GM23338 (cell line): Measurements from ENCODE around the gene PIK3C3. TPM values are rescaled to one million over a fixed set of nuclear protein-coding genes. Genes with fewer than 3 reads are reported as not detected.

Experiments
- ATAC-seq: fragments of 200-7000 bp; cut with Tn5 transposase; 3 replicates; pipeline ENCODE4 v1.9.1; 2020
- DNase-seq: peaks from one replicate; pipeline ENCODE4 v3.0.0-alpha.2; 2015; ENCODE audit warnings: low spot score
- H2AFZ ChIP-seq: fragments of 200-600 bp; sonication (generic); 2 replicates; pipeline ENCODE4 v1.8.0; 2016; ENCODE audit warnings: antibody characterized with exemption, mild to moderate bottlenecking, moderate library complexity
- H3F3A ChIP-seq: fragments of 200-600 bp; sonication (generic); replicated peaks from 2 replicates; pipeline ENCODE4 v1.8.0; 2017; ENCODE audit warnings: antibody characterized with exemption, mixed run types, low read depth
- H3K27ac ChIP-seq: fragments of 200-600 bp; sonication (generic); 2 replicates; pipeline ENCODE4 v1.6.1; 2016; ENCODE audit warnings: low read depth
- H3K27me3 ChIP-seq: fragments of 200-600 bp; sonication (generic); 2 replicates; pipeline ENCODE4 v1.8.0; 2016; ENCODE audit warnings: mild to moderate bottlenecking, mixed run types, moderate library complexity; ENCODE audit not compliant: insufficient read depth
- H3K36me3 ChIP-seq: fragments of 200-600 bp; sonication (generic); 2 replicates; pipeline ENCODE4 v1.8.0; 2016; ENCODE audit warnings: mild to moderate bottlenecking; ENCODE audit not compliant: insufficient read depth
- H3K4me1 ChIP-seq: fragments of 200-600 bp; sonication (generic); 2 replicates; pipeline ENCODE4 v1.8.0; 2016; ENCODE audit warnings: mild to moderate bottlenecking, moderate library complexity; ENCODE audit not compliant: insufficient read depth
- H3K4me2 ChIP-seq: fragments of 200-600 bp; sonication (generic); 2 replicates; pipeline ENCODE4 v1.7.1; 2017; ENCODE audit warnings: mixed run types
- H3K4me3 ChIP-seq: fragments of 200-600 bp; sonication (generic); 2 replicates; pipeline ENCODE4 v1.6.1; 2016; ENCODE audit warnings: mixed run types
- H3K79me2 ChIP-seq: fragments of 200-600 bp; sonication (generic); replicated peaks from 2 replicates; pipeline ENCODE4 v1.8.0; 2017; ENCODE audit warnings: mild to moderate bottlenecking; ENCODE audit not compliant: insufficient read depth
- H3K9me2 ChIP-seq: fragments of 200-600 bp; sonication (generic); 2 replicates; pipeline ENCODE4 v1.8.0; 2017; ENCODE audit not compliant: insufficient read depth
- H4K20me1 ChIP-seq: fragments of 200-600 bp; sonication (generic); replicated peaks from 2 replicates; pipeline ENCODE4 v1.8.0; 2017; ENCODE audit warnings: mild to moderate bottlenecking; ENCODE audit not compliant: insufficient read depth
- H3K27ac Mint-ChIP-seq: 2 replicates; pipeline ENCODE4 v1.8.0; 2020; ENCODE audit warnings: inconsistent platforms, mild to moderate bottlenecking, moderate library complexity, mixed read lengths
- H3K27me3 Mint-ChIP-seq: 3 replicates; pipeline ENCODE4 v1.8.0; 2022; ENCODE audit warnings: low read depth, mild to moderate bottlenecking, moderate library complexity, mixed read lengths, inconsistent platforms; ENCODE audit not compliant: insufficient read depth, poor library complexity
- H3K36me3 Mint-ChIP-seq: 3 replicates; pipeline ENCODE4 v1.8.0; 2021; ENCODE audit warnings: low read depth, mild to moderate bottlenecking, inconsistent platforms, moderate library complexity, mixed read lengths
- H3K4me1 Mint-ChIP-seq: 3 replicates; pipeline ENCODE4 v1.8.0; 2020; ENCODE audit warnings: mild to moderate bottlenecking, inconsistent platforms, mixed read lengths
- H3K4me3 Mint-ChIP-seq: 3 replicates; pipeline ENCODE4 v1.8.0; 2021; ENCODE audit warnings: moderate library complexity, mild to moderate bottlenecking, inconsistent platforms, mixed read lengths
- H3K9me3 Mint-ChIP-seq: 3 replicates; pipeline ENCODE4 v1.8.0; 2020; ENCODE audit warnings: moderate library complexity, mild to moderate bottlenecking, inconsistent platforms, mixed read lengths
- CREB1 ChIP-seq: fragments of 250-450 bp; sonication (Bioruptor Pico); IDR thresholded peaks from 2 replicates; pipeline ENCODE4 v1.5.0; 2020; ENCODE audit warnings: low read depth, mild to moderate bottlenecking, moderate library complexity
- ETS1 ChIP-seq: IDR thresholded peaks from 2 replicates; pipeline ENCODE4 v1.6.1; 2016; ENCODE audit warnings: antibody characterized with exemption
- EZH2 ChIP-seq: fragments of 200-600 bp; sonication (generic); IDR thresholded peaks from one replicate; pipeline ENCODE4 v1.8.0; 2017; ENCODE audit warnings: antibody characterized with exemption, mild to moderate bottlenecking, low read depth; ENCODE audit not compliant: unreplicated experiment
- EZH2phosphoT487 ChIP-seq: fragments of 200-600 bp; sonication (generic); IDR thresholded peaks from one replicate; pipeline ENCODE4 v1.8.1; 2018; ENCODE audit warnings: antibody characterized with exemption; ENCODE audit not compliant: unreplicated experiment
- JUNB ChIP-seq: IDR thresholded peaks from one replicate; pipeline ENCODE4 v1.6.1; 2016; ENCODE audit warnings: antibody characterized with exemption; ENCODE audit not compliant: unreplicated experiment
- NANOG ChIP-seq: IDR thresholded peaks from 2 replicates; pipeline ENCODE4 v1.6.1; 2016; ENCODE audit warnings: antibody characterized with exemption, borderline replicate concordance
- POLR2AphosphoS5 ChIP-seq: IDR thresholded peaks from 2 replicates; pipeline ENCODE4 v1.6.1; 2016; ENCODE audit warnings: antibody characterized with exemption, low read depth
- STAT1 ChIP-seq: IDR thresholded peaks from one replicate; pipeline ENCODE4 v1.6.1; 2016; ENCODE audit warnings: antibody characterized with exemption; ENCODE audit not compliant: unreplicated experiment
- ZNF114 ChIP-seq: fragments of 250-450 bp; sonication (Bioruptor Pico); IDR thresholded peaks from 2 replicates; pipeline ENCODE4 v1.5.0; 2020; ENCODE audit warnings: mild to moderate bottlenecking, moderate library complexity
- ZNF331 ChIP-seq: fragments of 250-450 bp; sonication (Bioruptor Pico); IDR thresholded peaks from 2 replicates; pipeline ENCODE4 v1.5.0; 2020; ENCODE audit warnings: low read depth, mild to moderate bottlenecking, moderate library complexity
- polyA plus RNA-seq: library from polyadenylated mRNA; unstranded; fragments of >200 nt; fragmentation: Nextera tagmentation; extraction: Ambion mirVana; gene quantifications from 2 replicates; pipeline ENCODE4 v1.2.1, GENCODE V29; 2016
- total RNA-seq: library from RNA; depleted of rRNA; stranded (reverse); fragments of >200 nt; shearing (Covaris generic); gene quantifications from 2 replicates; pipeline ENCODE4 v1.2.3, GENCODE V29; 2014
- TF ChIP-seq, protein P1 (sequence below): fragments of 250-450 bp; sonication (Bioruptor Pico); IDR thresholded peaks from 2 replicates; pipeline ENCODE4 v1.5.0; 2020; ENCODE audit warnings: mild to moderate bottlenecking, moderate library complexity
- TF ChIP-seq, protein P2 (sequence below), 2 experiments: fragments of 200-600 bp in 1 of 2; sonication (generic) in 1 of 2; conservative IDR thresholded peaks; 2 replicates each; pipeline versions ENCODE4 v1.5.1 to v1.6.1; 2016 to 2017; ENCODE audit warnings: antibody characterized with exemption in 2 of 2, low read depth in 2 of 2, mild to moderate bottlenecking in 2 of 2, moderate library complexity in 1 of 2
- TF ChIP-seq, protein P3 (sequence below): IDR thresholded peaks from one replicate; pipeline ENCODE4 v1.6.1; 2018; ENCODE audit warnings: antibody characterized with exemption; ENCODE audit not compliant: unreplicated experiment

The PIK3C3 gene
- total and polyA plus RNA-seq, 2 experiments from 2014 or later: 25.9 to 35.4 TPM

- Mint-ChIP-seq H3K36me3 (no peaks in the 10 kb centered on the region), H3K9me3 (no peaks in the 10 kb centered on the region; the same call in 2 of the 3 replicates), H3K4me3 (no peak overlapping the region), H3K27ac (no peak overlapping the region), H3K27me3 (no peaks in the 10 kb centered on the region), H3K4me1 (no peaks in the 10 kb centered on the region)
- H3K4me2 ChIP-seq: no peak overlapping the region
- DNase-seq (no peak), ATAC-seq (no peak)
- H3K9me2 ChIP-seq: peaks cover 8% of the 10 kb centered on the region; the same call in 1 of the 2 replicates
- H3K27ac ChIP-seq: no peak overlapping the region
- no peaks in the 10 kb centered on the region for H3K79me2 ChIP-seq
- no peak overlapping the region for H3K4me3 ChIP-seq
- no peaks in the 10 kb centered on the region for H3K36me3 ChIP-seq
- H3F3A ChIP-seq: no peaks in the 10 kb centered on the region
- H3K27me3 ChIP-seq: no peaks in the 10 kb centered on the region
- H2AFZ ChIP-seq: no peak overlapping the region
- H3K4me1 ChIP-seq: no peaks in the 10 kb centered on the region
- H4K20me1 ChIP-seq: 0 out of 2 replicates have a peak, but pooled peaks cover 3% of the 10 kb centered on the region
- no peak for TF ChIP-seq POLR2AphosphoS5
- TF ChIP-seq EZH2phosphoT487: no peak
- TF ChIP-seq CREB1 (CRISPR knock-in tag): no peak
- TF ChIP-seq STAT1: no peak
- TF ChIP-seq NANOG: no peak
- no peak for TF ChIP-seq ZNF114 (CRISPR knock-in tag)
- TF ChIP-seq, protein P1, sequence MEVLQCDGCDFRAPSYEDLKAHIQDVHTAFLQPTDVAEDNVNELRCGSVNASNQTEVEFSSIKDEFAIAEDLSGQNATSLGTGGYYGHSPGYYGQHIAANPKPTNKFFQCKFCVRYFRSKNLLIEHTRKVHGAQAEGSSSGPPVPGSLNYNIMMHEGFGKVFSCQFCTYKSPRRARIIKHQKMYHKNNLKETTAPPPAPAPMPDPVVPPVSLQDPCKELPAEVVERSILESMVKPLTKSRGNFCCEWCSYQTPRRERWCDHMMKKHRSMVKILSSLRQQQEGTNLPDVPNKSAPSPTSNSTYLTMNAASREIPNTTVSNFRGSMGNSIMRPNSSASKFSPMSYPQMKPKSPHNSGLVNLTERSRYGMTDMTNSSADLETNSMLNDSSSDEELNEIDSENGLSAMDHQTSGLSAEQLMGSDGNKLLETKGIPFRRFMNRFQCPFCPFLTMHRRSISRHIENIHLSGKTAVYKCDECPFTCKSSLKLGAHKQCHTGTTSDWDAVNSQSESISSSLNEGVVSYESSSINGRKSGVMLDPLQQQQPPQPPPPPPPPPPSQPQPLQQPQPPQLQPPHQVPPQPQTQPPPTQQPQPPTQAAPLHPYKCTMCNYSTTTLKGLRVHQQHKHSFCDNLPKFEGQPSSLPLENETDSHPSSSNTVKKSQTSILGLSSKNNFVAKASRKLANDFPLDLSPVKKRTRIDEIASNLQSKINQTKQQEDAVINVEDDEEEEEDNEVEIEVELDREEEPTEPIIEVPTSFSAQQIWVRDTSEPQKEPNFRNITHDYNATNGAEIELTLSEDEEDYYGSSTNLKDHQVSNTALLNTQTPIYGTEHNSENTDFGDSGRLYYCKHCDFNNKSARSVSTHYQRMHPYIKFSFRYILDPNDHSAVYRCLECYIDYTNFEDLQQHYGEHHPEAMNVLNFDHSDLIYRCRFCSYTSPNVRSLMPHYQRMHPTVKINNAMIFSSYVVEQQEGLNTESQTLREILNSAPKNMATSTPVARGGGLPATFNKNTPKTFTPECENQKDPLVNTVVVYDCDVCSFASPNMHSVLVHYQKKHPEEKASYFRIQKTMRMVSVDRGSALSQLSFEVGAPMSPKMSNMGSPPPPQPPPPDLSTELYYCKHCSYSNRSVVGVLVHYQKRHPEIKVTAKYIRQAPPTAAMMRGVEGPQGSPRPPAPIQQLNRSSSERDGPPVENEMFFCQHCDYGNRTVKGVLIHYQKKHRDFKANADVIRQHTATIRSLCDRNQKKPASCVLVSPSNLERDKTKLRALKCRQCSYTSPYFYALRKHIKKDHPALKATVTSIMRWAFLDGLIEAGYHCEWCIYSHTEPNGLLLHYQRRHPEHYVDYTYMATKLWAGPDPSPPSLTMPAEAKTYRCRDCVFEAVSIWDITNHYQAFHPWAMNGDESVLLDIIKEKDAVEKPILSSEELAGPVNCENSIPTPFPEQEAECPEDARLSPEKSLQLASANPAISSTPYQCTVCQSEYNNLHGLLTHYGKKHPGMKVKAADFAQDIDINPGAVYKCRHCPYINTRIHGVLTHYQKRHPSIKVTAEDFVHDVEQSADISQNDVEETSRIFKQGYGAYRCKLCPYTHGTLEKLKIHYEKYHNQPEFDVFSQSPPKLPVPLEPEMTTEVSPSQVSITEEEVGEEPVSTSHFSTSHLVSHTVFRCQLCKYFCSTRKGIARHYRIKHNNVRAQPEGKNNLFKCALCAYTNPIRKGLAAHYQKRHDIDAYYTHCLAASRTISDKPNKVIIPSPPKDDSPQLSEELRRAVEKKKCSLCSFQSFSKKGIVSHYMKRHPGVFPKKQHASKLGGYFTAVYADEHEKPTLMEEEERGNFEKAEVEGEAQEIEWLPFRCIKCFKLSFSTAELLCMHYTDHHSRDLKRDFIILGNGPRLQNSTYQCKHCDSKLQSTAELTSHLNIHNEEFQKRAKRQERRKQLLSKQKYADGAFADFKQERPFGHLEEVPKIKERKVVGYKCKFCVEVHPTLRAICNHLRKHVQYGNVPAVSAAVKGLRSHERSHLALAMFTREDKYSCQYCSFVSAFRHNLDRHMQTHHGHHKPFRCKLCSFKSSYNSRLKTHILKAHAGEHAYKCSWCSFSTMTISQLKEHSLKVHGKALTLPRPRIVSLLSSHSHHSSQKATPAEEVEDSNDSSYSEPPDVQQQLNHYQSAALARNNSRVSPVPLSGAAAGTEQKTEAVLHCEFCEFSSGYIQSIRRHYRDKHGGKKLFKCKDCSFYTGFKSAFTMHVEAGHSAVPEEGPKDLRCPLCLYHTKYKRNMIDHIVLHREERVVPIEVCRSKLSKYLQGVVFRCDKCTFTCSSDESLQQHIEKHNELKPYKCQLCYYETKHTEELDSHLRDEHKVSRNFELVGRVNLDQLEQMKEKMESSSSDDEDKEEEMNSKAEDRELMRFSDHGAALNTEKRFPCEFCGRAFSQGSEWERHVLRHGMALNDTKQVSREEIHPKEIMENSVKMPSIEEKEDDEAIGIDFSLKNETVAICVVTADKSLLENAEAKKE (CRISPR knock-in tag): no peak
- TF ChIP-seq ZNF331 (CRISPR knock-in tag): no peak
- TF ChIP-seq, protein P2, sequence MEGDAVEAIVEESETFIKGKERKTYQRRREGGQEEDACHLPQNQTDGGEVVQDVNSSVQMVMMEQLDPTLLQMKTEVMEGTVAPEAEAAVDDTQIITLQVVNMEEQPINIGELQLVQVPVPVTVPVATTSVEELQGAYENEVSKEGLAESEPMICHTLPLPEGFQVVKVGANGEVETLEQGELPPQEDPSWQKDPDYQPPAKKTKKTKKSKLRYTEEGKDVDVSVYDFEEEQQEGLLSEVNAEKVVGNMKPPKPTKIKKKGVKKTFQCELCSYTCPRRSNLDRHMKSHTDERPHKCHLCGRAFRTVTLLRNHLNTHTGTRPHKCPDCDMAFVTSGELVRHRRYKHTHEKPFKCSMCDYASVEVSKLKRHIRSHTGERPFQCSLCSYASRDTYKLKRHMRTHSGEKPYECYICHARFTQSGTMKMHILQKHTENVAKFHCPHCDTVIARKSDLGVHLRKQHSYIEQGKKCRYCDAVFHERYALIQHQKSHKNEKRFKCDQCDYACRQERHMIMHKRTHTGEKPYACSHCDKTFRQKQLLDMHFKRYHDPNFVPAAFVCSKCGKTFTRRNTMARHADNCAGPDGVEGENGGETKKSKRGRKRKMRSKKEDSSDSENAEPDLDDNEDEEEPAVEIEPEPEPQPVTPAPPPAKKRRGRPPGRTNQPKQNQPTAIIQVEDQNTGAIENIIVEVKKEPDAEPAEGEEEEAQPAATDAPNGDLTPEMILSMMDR (conservative IDR thresholded peaks at IDR 0.05; ENCODE audit: low read depth in 2 of 2): no peak
- TF ChIP-seq ETS1: no peak
- TF ChIP-seq JUNB: no peak
- TF ChIP-seq EZH2: no peak
- TF ChIP-seq, protein P3, sequence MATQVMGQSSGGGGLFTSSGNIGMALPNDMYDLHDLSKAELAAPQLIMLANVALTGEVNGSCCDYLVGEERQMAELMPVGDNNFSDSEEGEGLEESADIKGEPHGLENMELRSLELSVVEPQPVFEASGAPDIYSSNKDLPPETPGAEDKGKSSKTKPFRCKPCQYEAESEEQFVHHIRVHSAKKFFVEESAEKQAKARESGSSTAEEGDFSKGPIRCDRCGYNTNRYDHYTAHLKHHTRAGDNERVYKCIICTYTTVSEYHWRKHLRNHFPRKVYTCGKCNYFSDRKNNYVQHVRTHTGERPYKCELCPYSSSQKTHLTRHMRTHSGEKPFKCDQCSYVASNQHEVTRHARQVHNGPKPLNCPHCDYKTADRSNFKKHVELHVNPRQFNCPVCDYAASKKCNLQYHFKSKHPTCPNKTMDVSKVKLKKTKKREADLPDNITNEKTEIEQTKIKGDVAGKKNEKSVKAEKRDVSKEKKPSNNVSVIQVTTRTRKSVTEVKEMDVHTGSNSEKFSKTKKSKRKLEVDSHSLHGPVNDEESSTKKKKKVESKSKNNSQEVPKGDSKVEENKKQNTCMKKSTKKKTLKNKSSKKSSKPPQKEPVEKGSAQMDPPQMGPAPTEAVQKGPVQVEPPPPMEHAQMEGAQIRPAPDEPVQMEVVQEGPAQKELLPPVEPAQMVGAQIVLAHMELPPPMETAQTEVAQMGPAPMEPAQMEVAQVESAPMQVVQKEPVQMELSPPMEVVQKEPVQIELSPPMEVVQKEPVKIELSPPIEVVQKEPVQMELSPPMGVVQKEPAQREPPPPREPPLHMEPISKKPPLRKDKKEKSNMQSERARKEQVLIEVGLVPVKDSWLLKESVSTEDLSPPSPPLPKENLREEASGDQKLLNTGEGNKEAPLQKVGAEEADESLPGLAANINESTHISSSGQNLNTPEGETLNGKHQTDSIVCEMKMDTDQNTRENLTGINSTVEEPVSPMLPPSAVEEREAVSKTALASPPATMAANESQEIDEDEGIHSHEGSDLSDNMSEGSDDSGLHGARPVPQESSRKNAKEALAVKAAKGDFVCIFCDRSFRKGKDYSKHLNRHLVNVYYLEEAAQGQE: no peak
Measured at GRCh38 chr18:42100248-42100647, 145.2 kb downstream of the PIK3C3 start.
